Measurements from ENCODE around the gene STK24. TPM values are rescaled to one million over a fixed set of nuclear protein-coding genes. Genes with fewer than 3 reads are reported as not detected.

The STK24 gene
- total and polyA plus RNA-seq, 2 of the 4 experiments (the other 2 are of a cell fraction): 29.2 to 43.4 TPM

DNA sequence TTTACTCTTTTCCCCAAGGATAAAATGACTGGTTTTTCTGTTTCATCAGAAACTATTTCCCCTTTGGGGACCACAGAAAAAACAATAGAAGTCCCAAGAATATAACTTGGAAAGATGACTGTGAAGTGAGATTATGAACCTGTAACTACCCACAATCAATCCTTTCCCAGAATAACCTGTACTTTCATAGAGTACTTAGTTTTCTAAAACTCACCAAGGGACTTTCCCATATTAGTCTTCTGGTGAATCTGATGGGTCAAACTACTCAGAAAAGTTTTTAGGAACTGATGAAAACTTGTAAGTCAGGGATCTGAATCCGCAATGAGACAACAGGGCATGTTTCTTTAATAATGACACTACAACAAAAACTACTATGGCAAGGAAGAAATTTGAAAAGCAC, 62.6 kb downstream of the STK24 start:
- Histone ChIP-seq H3K4ac (ENCODE audit: low read depth, low read length) (no peak overlapping the region), H3K79me1 (ENCODE audit: low read depth in 1 of 2, low read length in 2 of 2) (peaks cover 42 to 89% of the 10 kb centered on the region in 2 experiments), H3K9me3 (ENCODE audit: control insufficient read depth, insufficient read depth, low read length) (no peaks in the 10 kb centered on the region), H3K56ac (ENCODE audit: extremely low read depth, insufficient read depth, low read length) (no peak overlapping the region), H4K8ac (ENCODE audit: low read depth in 2 of 2, low read length in 2 of 2) (no peak overlapping the region), H4K20me1 (ENCODE audit: insufficient read depth, low read length) (peaks cover 17% of the 10 kb centered on the region), H2BK120ac (ENCODE audit: low read depth, low read length) (no peak overlapping the region), H3K27me3 (ENCODE audit: control insufficient read depth, insufficient read depth, low read length) (no peaks in the 10 kb centered on the region), H2BK20ac (ENCODE audit: low read depth, low read length) (no peak overlapping the region), H2AK9ac (replicated peaks; ENCODE audit: low read depth, low read length, poor library complexity) (no peak overlapping the region), H3K14ac (replicated peaks; ENCODE audit: low read depth, low read length) (no peak overlapping the region), H2BK5ac (ENCODE audit: low read depth, low read length, poor library complexity, severe bottlenecking) (no peak overlapping the region), H3K4me1 (ENCODE audit: control insufficient read depth, insufficient read depth, low read length) (peaks cover 7% of the 10 kb centered on the region), H3K9ac (ENCODE audit: low read depth, low read length) (no peak overlapping the region), H2AFZ (replicated peaks; ENCODE audit: low read length, poor library complexity) (no peak overlapping the region), H2BK15ac (ENCODE audit: low read depth, low read length) (no peak overlapping the region), H3K9me1 (ENCODE audit: insufficient read depth, low read length) (peaks cover 21% of the 10 kb centered on the region), H3K23ac (ENCODE audit: low read depth, low read length) (no peak overlapping the region), H3K18ac (ENCODE audit: low read depth, low read length) (no peak overlapping the region), H2AK5ac (ENCODE audit: low read depth, low read length) (no peak overlapping the region), H3K4me3 (ENCODE audit: insufficient read depth, low read depth, low read length) (no peak overlapping the region), H3K4me2 (ENCODE audit: low read depth, low read length) (no peak overlapping the region), H3K36me3 (ENCODE audit: control insufficient read depth, insufficient read depth, low read length) (peaks cover 14% of the 10 kb centered on the region), H4K91ac (ENCODE audit: insufficient read depth, low read depth, low read length) (no peak overlapping the region), H3K27ac (ENCODE audit: insufficient read depth, low read length) (no peak overlapping the region), H4K5ac (ENCODE audit: low read depth, low read length) (no peak overlapping the region)
- ChIA-PET POLR2A (ENCODE audit: unreplicated experiment) (no interaction called here), CTCF (no interaction called here)
- intact Hi-C loops (cut with micrococcal nuclease) (no loop called here), in situ Hi-C loops (cut with MboI; ENCODE audit: low sequenced_read_pairs) (no loop called here), dilution Hi-C loops (cut with HindIII; ENCODE audit: low sequenced_read_pairs, unreplicated experiment) (no loop called here)
- no CpG with 5 or more reads among the region's 1 CpG for WGBS, 2 experiments (ENCODE audit: extremely low coverage in 2 of 2, insufficient read length in 1 of 2)
- TF ChIP-seq CHD1 (IDR thresholded peaks at IDR 0.05; ENCODE audit: low read depth, low read length): no peak
- TF ChIP-seq BHLHE40 (IDR thresholded peaks at IDR 0.05; ENCODE audit: low read depth, low read length): no peak
- no peak for TF ChIP-seq RCOR1 (IDR thresholded peaks at IDR 0.05; ENCODE audit: insufficient replicate concordance, low read length)
- no peak for TF ChIP-seq MXI1 (IDR thresholded peaks at IDR 0.05; ENCODE audit: borderline replicate concordance, low read depth, low read length)
- TF ChIP-seq, protein P1, sequence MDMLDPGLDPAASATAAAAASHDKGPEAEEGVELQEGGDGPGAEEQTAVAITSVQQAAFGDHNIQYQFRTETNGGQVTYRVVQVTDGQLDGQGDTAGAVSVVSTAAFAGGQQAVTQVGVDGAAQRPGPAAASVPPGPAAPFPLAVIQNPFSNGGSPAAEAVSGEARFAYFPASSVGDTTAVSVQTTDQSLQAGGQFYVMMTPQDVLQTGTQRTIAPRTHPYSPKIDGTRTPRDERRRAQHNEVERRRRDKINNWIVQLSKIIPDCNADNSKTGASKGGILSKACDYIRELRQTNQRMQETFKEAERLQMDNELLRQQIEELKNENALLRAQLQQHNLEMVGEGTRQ (IDR thresholded peaks at IDR 0.05; ENCODE audit: low read depth, low read length): no peak
- no peak for TF ChIP-seq MAFK (IDR thresholded peaks at IDR 0.05; ENCODE audit: low read depth, low read length)
- no peak for TF ChIP-seq SMC3 (IDR thresholded peaks at IDR 0.05; ENCODE audit: low read depth, low read length)
- no TSS peak for BruUV-seq (replicated peaks)
- no peak for ATAC-seq (ENCODE audit: low read depth)
- DNase-seq: no peak
